NCI-H524 treated with DMSO at 0.1 percent for 48 hours (cell line): Measurements from ENCODE around the gene TBC1D1.
"Not testable (repeated sequence)": the region's sequence is repeated elsewhere in the genome, so short reads cannot be mapped to it uniquely, and the experiment has no call there.

Experiments
- DNase-seq: peaks from one replicate; lab custom pipeline; 2025; lab: John Stamatoyannopoulos, UW

TBC1D1 gene

GRCh38 chr4:38015886-38016515 is 125.1 kb downstream of the TBC1D1 start:
- no peak for DNase-seq

GRCh38 chr4:38016698-38017097 is 125.8 kb downstream of the TBC1D1 start:
- DNase-seq = no peak

- no peak for DNase-seq
Observed at GRCh38 chr4:38017609-38018008, 126.7 kb downstream of the TBC1D1 start.

- no peak for DNase-seq
Observed at GRCh38 chr4:38020386-38020785, 129.5 kb downstream of the TBC1D1 start.

- not testable (repeated sequence) for DNase-seq
Observed at GRCh38 chr4:38020961-38021360, 130.1 kb downstream of the TBC1D1 start.

- no peak for DNase-seq
Observed at GRCh38 chr4:38021751-38022150, 130.9 kb downstream of the TBC1D1 start.

GRCh38 chr4:38023347-38024205 is 132.7 kb downstream of the TBC1D1 start:
- DNase-seq = no peak

GRCh38 chr4:38024206-38024509 is 133.3 kb downstream of the TBC1D1 start:
- no peak for DNase-seq

- no peak for DNase-seq
Observed at GRCh38 chr4:38025665-38026064, 134.8 kb downstream of the TBC1D1 start.

GRCh38 chr4:38026158-38026740 is 135.4 kb downstream of the TBC1D1 start:
- DNase-seq = no peak

- no peak for DNase-seq
Observed at GRCh38 chr4:38030023-38030422, 139.1 kb downstream of the TBC1D1 start.

- peak; percentile 16 for DNase-seq
Observed at GRCh38 chr4:38034986-38035882, 144.3 kb downstream of the TBC1D1 start.

GRCh38 chr4:38036548-38036947 is 145.7 kb downstream of the TBC1D1 start:
- no peak for DNase-seq

- no peak for DNase-seq
Observed at GRCh38 chr4:38037612-38038011, 146.7 kb downstream of the TBC1D1 start.

- DNase-seq = no peak
Observed at GRCh38 chr4:38040619-38041018, 149.7 kb downstream of the TBC1D1 start.

GRCh38 chr4:38044060-38044459 is 153.2 kb downstream of the TBC1D1 start:
- no peak for DNase-seq

- DNase-seq = no peak
Observed at GRCh38 chr4:38045289-38045988, 154.6 kb downstream of the TBC1D1 start.

- DNase-seq = peak; percentile 28
Observed at GRCh38 chr4:38046727-38047489, 156.0 kb downstream of the TBC1D1 start.

- no peak for DNase-seq
Observed at GRCh38 chr4:38049545-38050170, 158.8 kb downstream of the TBC1D1 start.
